GM21528 (cell line): ENCODE measurements around the gene DDIT3.
"Not testable (repeated sequence)": the region's sequence is repeated elsewhere in the genome, so short reads cannot be mapped to it uniquely, and the experiment has no call there.

ENCODE experiments used
- ATAC-seq: cut with Tn5 transposase; IDR thresholded peaks from one replicate; pipeline ENCODE4 v1.9.1; 2021; ENCODE audit warnings: mild to moderate bottlenecking, moderate library complexity; ENCODE audit not compliant: unreplicated experiment, low FRiP score

DDIT3 gene

GRCh38 chr12:57514720-57515407, 5.5 kb downstream of the DDIT3 start:
- ATAC-seq, result no peak

DNA sequence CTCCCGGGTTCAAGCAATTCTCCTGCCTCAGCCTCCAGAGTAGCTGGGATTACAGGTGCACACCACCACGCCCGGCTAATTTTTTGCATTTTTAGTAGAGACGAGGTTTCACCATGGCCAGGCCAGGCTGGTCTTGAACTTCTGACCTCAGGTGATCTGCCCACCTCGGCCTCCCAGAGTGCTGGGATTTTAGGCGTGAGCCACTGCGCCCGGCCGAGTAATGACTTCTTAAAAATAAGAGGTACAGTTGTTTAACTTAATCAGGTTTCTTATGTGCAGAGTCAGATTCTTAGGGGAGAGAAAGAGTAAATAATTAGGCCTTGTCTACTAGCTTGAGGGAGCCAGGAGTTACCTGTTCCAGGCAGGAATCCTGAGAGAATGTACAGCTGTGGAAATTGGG, 6.1 kb downstream of the DDIT3 start:
- not testable (repeated sequence) for ATAC-seq

DNA sequence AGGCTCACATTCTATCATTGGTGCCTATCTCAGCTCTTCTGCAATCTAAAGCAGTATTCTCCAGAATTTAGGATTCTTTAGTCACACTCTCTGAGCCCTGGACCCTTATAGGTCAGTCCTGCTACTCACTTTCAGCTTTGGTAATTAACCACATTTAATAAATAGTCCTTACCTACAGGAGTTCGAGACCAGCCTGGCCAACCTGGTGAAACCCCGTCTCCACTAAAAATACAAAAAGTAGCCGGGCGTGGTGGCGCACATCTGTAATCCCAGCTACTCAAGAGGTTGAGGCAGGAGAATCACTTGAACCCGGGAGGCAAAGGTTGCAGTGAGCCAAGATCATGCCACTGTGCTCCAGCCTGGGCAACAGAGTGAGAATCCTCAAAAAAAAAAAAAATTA, 6.6 kb downstream of the DDIT3 start:
- not testable (repeated sequence) for ATAC-seq

DNA sequence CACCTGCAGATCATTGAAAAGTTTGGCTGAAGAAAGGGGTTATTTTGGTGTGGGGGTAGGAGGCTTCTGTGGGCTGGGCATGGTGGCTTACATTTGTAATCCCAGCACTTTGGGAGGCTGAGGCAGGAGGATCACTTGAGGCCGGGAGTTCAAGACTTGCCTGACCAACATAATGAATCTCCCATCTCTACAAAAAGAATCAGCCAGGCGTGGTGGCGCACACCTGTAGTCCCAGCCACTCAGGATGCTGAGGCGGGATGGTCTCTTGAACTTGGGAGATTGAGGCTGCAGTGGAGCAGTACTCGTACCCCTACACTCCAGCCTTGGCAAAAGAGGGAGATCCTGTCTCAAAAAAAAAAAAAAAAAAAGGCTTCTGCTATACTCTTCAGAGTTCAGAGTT, 7.0 kb downstream of the DDIT3 start:
- ATAC-seq, result no peak

GRCh38 chr12:57512665-57513064, 7.6 kb downstream of the DDIT3 start:
- ATAC-seq, result no peak

- no peak for ATAC-seq
Measured at GRCh38 chr12:57511588-57512325, 8.6 kb downstream of the DDIT3 start.

DNA sequence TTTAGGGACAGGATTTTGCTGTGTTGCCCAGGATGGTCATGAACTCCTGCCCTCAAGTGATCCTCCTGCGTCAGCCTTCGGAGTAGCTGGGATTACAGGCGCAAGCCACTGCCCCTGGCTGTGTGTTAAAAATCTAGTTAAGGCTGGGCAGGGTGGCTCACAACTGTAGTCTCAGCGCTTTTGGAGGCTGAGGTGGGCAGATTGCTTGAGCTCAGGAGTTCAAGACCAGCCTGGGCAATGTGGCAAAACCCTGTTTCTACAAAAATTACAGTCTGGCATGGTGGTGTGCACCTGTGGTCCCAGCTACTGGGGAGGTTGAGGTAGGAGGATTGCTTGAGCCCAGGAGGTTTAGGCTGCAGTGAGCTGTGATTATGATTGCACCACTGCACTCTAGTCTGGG, 9.2 kb downstream of the DDIT3 start:
- ATAC-seq, result no peak

DNA sequence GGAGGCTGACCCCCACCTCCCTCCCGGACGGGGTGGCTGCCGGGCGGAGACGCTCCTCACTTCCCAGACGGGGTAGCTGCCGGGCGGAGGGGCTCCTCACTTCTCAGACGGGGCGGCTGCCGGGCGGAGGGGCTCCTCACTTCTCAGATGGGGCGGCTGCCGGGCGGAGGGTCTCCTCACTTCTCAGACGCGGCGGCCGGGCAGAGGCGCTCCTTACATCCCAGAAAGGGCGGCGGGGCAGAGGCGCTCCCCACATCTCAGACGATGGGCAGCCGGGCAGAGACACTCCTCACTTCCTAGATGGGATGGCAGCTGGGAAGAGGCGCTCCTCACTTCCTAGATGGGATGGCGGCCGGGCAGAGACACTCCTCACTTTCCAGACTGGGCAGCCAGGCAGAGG, 12.5 kb downstream of the DDIT3 start:
- ATAC-seq, result not testable (repeated sequence)

DNA sequence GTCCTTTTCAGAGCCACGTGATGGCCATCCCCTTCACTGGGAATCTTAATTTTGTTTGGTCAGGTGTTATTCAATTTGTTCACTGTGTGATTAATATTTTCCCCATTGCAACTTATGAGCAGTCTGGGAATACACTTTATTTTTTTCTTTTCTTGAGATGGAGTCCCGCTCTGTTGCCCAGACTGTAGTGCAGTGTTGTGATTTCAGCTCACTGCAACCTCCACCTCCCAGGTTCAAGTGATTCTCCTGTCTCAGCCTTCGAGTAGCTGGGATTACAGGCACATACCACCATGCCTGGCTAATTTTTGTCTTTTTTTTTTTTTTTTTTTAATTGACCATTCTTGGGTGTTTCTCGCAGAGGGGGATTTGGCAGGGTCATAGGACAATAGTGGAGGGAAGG, 13.8 kb downstream of the DDIT3 start:
- not testable (repeated sequence) for ATAC-seq

DNA sequence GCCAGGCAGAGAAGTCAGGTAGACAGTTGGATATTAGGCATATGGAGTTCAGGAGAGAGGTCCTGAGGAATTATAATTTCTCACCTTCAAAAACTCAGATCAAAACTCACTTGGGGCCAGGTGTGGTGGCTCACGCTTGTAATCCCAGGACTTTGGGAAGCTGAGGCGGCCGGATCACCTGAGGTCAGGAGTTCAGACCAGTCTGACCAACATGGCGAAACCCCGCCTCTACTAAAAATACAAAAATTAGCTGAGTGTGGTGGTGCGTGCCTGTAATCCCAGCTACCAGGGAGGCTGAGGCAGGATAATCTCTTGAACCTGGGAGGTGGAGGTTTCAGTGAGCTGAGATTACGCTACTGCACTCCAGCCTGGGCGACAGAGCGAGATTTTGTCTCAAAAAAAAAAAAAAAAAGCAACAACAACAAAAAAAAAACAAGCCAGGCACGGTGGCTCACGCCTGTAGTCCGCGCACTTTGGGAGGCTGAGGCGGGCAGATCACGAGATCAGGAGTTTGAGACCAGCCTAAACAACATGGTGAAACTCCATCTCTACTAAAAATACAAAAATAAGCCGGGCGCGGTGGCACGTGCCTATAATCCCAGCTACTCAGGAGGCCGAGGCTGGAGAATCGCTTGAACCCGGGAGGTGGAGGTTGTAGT, 17.9 kb downstream of the DDIT3 start:
- ATAC-seq, result not testable (repeated sequence)

DNA sequence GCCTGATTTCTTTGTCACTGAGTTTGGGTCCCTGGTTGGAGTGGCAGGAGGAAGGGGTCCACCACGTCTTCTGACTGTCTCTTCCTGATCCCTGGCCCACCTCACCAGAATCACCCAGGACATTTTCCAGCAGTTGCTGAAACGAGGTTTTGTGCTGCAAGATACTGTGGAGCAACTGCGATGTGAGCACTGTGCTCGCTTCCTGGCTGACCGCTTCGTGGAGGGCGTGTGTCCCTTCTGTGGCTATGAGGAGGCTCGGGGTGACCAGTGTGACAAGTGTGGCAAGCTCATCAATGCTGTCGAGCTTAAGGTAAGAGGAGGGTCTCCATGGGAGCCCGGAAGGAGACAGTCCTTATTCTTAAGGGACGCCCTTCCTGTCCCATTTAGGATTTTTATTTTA, 20.1 kb downstream of the DDIT3 start:
- no peak for ATAC-seq

- ATAC-seq, result no peak
Measured at GRCh38 chr12:57498571-57498970, 21.7 kb downstream of the DDIT3 start.

DNA sequence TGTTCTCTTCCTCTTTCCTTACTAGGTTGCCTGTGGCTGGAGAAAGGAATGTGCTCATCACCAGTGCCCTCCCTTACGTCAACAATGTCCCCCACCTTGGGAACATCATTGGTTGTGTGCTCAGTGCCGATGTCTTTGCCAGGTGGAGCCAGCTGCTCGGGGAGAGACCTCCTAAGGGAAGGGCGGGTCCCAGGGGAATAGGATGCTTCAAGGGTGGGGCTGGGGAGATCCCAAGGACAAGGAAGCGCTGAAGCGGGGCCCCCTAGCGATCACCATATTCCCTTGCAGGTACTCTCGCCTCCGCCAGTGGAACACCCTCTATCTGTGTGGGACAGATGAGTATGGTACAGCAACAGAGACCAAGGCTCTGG, 22.2 kb downstream of the DDIT3 start:
- ATAC-seq, result no peak

DNA sequence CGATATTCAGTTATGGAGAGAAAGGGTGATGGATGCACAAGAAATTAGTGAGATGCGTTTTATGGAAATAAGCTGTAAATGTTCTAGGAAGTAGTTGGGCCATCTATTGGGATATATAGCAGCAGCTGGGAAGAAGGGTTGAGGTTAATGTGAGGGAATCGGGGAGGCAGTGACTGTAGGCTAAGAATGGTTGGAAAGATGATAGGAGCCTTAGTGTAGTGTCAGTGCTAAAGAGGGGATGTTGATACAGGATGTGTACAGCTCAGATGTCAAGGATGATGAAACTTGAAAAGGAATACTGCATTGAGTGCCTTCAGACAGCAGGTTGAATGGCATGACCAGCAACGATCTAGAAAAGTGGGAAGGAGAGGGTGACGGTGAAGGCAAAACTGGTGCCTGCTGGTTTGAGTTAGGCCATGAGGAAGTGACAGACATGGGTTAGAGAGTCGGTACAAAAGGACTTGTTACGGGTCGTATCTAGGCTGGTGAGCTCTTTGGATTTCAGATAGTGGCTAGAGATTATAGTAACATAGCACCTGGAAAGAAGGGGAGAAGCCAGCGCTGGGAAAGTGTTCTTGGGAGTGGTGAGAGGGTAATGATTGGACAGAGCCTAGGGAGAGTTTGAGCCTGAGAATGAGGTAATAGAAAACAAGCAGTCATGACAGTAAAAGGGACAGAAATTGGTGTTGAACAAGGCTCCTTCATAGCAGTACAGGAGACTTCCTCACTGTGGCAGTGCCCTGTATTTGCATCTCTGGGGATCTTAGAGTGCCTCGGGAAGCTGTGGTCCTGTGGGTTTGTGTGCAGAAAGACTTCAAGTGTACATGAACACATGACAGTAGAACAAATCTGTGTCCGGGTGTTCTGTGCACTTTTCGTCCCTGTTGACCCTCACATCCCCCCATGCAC, 22.8 kb downstream of the DDIT3 start:
- no peak for ATAC-seq

- no peak for ATAC-seq
Measured at GRCh38 chr12:57496822-57497221, 23.5 kb downstream of the DDIT3 start.

DNA sequence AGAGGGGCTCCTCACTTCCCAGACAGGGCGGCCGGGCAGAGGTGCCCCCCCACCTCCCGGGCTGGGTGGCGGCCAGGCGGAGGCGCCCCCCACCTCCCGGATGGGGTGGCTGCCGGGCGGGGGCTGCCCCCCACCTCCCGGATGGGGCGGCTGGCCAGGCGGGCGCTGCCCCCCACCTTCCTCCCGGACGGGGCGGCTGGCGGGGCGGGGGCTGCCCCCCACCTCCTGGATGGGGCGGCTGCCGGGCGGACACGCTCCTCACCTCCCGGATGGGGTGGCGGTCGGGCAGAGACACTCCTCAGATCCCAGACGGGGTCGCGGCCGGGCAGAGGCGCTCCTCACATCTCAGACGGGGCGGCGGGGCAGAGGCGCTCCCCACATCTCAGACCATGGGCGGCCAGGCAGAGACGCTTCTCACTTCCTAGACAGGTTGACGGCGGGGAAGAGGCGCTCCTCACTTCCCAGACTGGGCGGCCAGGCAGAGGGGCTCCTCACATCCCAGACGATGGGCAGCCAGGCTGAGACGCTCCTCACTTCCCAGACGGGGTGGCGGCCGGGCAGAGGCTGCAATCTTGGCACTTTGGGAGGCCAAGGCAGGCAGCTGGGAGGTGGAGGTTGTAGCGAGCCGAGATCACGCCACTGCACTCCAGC, 25.1 kb downstream of the DDIT3 start:
- not testable (repeated sequence) for ATAC-seq

GRCh38 chr12:57491393-57492280, 28.7 kb downstream of the DDIT3 start:
- no peak for ATAC-seq

- no peak for ATAC-seq
Measured at GRCh38 chr12:57490126-57490525, 30.2 kb downstream of the DDIT3 start.

GRCh38 chr12:57489157-57489641, 31.1 kb downstream of the DDIT3 start:
- no peak for ATAC-seq
